ENCODE results near the gene EHBP1.

Gene EHBP1

GRCh38 chr2:62705007-62705829, at the start of gene EHBP1:
Gene EHBP1 (plus strand): TSS chr2:62705713. CDS start chr2:62707192, 1,479 bp downstream.
- peak; percentile 96 for DNase-seq (ENCODE audit: low spot score)

- DNase-seq (ENCODE audit: low spot score): no peak
Observed at GRCh38 chr2:62657783-62658182, 47.7 kb upstream of the EHBP1 start.

- no peak for DNase-seq (ENCODE audit: low spot score)
Observed at GRCh38 chr2:62658891-62659290, 46.6 kb upstream of the EHBP1 start.

- no peak for DNase-seq (ENCODE audit: low spot score)
Observed at GRCh38 chr2:62660087-62660486, 45.4 kb upstream of the EHBP1 start.

- DNase-seq (ENCODE audit: low spot score): no peak
Observed at GRCh38 chr2:62660582-62661262, 44.8 kb upstream of the EHBP1 start.

- DNase-seq (ENCODE audit: low spot score): no peak
Observed at GRCh38 chr2:62661263-62661635, 44.3 kb upstream of the EHBP1 start.

- DNase-seq (ENCODE audit: low spot score): no peak
Observed at GRCh38 chr2:62662131-62662530, 43.4 kb upstream of the EHBP1 start.

- no peak for DNase-seq (ENCODE audit: low spot score)
Observed at GRCh38 chr2:62662554-62662953, 43.0 kb upstream of the EHBP1 start.

GRCh38 chr2:62663411-62663810, 42.1 kb upstream of the EHBP1 start:
- no peak for DNase-seq (ENCODE audit: low spot score)

- no peak for DNase-seq (ENCODE audit: low spot score)
Observed at GRCh38 chr2:62663920-62664795, 41.4 kb upstream of the EHBP1 start.

GRCh38 chr2:62665446-62665845, 40.1 kb upstream of the EHBP1 start:
- DNase-seq (ENCODE audit: low spot score): no peak

GRCh38 chr2:62669180-62669579, 36.3 kb upstream of the EHBP1 start:
- no peak for DNase-seq (ENCODE audit: low spot score)

- peak; percentile 56 for DNase-seq (ENCODE audit: low spot score)
Observed at GRCh38 chr2:62672601-62673000, 32.9 kb upstream of the EHBP1 start.

GRCh38 chr2:62675062-62675461, 30.5 kb upstream of the EHBP1 start:
- no peak for DNase-seq (ENCODE audit: low spot score)

GRCh38 chr2:62685256-62685655, 20.3 kb upstream of the EHBP1 start:
- no peak for DNase-seq (ENCODE audit: low spot score)

GRCh38 chr2:62686012-62686685, 19.4 kb upstream of the EHBP1 start:
- DNase-seq (ENCODE audit: low spot score): no peak

GRCh38 chr2:62687636-62688035, 17.9 kb upstream of the EHBP1 start:
- DNase-seq (ENCODE audit: low spot score): peak; percentile 23

- no peak for DNase-seq (ENCODE audit: low spot score)
Observed at GRCh38 chr2:62688771-62689170, 16.7 kb upstream of the EHBP1 start.

- DNase-seq (ENCODE audit: low spot score): no peak
Observed at GRCh38 chr2:62691186-62691585, 14.3 kb upstream of the EHBP1 start.

GRCh38 chr2:62692225-62692624, 13.3 kb upstream of the EHBP1 start:
- DNase-seq (ENCODE audit: low spot score): no peak

- DNase-seq (ENCODE audit: low spot score): no peak
Observed at GRCh38 chr2:62698653-62699052, 6.9 kb upstream of the EHBP1 start.

GRCh38 chr2:62704654-62705006, 883 bp upstream of the EHBP1 start:
- DNase-seq (ENCODE audit: low spot score): no peak
